NCI-H1048 (cell line): ENCODE data around the gene SLC30A2.
A peak's percentile ranks its signal among the peaks of the same experiment; 100 is the strongest.

ENCODE experiments used
- DNase-seq: peaks from one replicate; lab custom pipeline; 2025; lab: John Stamatoyannopoulos, UW

Gene SLC30A2

DNA sequence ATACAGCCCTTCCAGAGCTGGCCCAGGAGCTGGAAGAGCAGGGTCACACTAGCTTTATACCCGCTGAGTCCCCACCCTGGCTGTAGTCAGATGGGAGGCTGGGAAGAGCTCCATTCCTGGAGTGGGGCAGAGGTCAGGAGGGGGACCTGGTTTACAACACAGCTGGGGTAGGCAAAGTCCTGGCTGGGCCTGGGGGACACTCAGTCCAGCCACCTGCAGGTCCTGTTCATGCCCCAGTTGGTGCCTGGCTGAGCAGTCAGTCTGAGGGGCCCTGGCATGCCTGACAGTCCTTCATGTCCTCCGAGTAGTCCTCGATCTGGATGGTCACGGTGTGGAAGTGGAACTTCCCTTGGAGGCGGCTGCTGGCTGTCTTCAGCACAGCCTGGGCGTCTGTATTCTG is 7.0 kb downstream of the SLC30A2 start:
- DNase-seq: no peak

DNA sequence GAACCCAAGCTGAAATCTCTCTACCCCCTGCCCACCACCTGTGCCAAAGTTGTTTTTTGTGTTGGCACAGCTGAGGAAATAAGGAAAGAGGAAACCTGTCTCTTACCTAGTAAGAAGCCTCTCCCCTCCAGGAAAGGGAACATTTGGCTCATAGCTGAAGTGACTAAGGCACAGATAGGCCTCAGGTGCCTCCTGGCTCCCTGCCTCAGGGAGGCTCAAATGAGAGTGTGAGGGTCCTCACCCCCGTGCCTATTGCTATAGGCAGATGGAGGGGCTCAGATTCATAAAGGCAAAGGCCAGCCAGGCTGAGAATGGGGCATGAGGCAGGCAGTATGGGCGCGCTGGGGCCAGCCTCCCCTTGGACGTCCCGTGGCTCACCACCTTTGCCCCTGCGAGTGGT is 7.4 kb downstream of the SLC30A2 start:
- no peak for DNase-seq

DNA sequence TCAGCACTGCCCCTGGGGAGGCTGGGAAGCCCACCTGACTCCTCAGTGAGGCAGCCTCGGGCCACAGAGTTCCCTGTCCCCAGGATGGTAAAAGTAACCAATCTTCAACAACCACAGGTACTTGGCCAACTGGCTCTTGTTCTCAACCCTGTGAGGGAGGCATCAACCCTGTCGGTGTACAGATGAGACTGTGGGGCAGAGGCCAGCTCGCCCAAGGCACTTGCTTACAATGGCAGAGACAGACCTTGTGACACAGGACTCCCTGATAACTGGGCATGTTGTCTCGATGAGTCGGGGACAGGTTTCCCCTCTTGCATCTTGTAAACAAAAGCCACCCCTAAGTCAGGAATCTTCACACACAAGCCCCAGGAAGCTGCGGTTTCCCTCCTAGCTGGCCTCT is 8.0 kb downstream of the SLC30A2 start:
- no peak for DNase-seq

DNA sequence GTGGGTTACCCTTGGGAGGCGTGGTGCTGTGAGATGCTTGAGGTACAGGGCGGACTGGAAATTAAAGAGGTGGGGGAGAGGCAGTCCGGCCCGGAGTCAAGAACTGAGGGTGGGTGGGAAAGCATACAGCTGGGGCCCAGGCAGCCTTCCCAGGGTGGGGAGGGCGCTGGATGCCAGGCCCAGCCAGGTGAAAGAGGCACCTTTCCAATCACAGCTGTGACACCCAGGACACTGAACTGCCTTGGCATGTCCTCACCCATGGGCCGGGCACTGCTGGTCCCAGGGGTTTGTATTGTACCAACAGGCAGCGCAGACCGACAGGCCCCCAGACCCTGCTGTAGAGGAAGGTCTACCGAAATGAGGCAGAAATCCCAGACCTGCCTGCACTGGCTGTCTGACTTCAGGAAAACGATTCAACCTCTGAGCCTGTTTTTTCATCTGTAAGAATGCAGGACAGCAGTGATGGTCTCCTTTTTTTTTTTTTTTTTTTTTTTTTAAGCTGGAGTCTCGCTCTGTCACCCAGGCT is 9.1 kb downstream of the SLC30A2 start:
- no peak for DNase-seq

DNA sequence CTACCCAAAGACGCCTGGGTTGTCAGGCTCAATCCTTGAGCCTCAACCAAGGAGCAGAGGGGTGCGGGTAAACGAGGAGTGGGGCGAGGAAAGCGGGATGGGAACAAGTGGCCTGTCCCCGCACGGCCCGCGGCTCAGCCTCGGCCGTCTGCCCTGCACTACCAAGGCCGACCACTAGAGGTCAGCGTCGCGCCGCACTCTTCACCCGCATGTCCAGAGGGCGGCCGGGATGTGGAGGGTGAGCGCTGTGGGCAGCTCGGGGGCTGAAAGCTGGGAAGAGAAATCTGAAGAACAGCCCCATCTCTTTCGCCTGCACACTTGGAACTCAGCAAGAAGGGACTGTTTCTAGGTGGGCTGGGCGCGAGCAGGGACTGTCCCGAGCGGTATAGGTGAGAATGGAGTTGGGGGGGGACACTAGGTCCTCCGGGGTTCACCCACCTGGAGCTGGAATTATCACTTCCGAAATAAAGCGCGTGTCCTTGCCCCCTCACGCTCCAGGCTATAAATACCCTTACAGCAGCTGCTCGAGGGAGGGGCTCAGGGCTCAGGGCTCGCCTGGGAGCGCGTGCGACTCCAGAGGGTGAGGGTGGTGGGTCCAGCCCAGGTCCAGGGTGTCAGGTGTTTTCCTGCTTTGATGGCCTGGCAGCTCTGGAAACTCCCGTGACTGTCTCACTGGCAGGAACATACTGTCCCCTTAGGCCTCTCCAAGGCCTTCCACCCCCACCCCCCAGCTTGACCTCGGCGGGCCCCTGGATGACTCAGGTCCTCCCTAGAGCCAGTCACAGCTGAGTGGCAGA is 9.8 kb downstream of the SLC30A2 start:
- DNase-seq: peak; percentile 31

DNA sequence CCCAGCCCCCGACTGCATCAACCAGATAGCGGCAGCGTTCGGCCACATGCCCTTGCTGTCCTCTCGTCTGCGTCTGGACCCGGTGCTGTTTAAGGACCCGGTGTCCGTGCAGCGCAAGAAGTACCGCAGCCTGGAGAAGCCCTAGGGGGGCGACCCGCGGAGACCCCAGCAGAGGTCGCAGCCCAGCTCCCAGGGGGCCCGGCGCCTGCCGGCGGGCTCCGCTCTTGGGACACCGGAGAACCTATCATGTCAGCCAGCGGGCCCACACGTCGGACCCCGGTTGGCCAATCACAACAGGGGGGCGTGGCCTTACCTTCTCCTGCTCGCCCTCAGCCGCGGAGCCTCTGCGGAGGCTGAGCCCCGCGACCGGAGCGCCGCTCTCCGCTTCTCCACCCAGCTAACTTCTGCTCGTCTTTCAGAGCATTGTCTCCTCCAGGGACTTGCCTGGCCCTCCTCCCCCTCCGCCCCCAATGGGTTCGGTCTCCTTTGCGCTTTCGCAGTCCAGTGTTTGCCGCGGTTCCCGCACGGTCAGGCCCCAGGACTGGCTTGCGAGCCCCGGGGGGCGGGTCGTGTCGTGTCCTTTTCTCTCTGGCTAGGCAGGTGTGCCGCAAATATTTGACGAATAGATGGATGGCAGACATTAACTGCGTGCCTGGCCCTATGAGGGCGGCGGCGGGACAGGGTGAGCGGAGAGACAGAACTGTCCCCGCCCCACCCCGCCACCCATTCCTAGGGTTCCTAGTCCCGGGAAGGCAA is 10.5 kb downstream of the SLC30A2 start:
- DNase-seq: peak; percentile 90

DNA sequence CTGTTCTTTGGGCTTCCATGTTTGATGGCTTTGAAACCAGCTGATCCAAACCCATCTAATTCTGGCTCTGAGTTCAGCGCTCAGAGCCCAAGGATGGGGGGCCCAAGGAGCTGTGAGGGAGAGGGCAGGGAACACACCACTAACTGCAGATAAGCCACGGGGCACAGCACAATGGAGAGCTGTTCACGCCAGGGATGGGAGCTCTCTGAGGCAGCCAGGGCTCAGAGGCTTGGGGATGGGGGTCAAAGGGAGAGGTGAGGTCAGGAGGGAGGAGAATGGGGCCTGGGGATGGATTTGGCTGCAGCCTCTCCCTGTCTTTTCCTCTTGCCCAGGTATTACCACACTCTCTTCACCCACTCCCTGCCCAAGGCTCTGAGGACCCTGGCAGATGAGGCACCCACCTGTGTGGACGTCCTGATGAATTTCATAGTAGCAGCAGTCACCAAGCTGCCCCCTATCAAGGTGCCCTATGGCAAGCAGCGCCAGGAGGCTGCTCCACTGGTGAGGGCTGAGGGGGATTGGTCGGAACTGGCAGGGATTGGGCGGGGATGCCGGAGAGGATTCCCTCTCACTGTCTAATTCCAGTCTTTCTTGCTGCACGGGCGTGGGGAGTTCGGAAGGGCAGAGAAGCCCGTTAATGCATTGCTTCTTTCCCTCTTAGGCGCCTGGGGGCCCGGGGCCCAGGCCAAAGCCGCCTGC is 11.3 kb downstream of the SLC30A2 start:
- DNase-seq: no peak

DNA sequence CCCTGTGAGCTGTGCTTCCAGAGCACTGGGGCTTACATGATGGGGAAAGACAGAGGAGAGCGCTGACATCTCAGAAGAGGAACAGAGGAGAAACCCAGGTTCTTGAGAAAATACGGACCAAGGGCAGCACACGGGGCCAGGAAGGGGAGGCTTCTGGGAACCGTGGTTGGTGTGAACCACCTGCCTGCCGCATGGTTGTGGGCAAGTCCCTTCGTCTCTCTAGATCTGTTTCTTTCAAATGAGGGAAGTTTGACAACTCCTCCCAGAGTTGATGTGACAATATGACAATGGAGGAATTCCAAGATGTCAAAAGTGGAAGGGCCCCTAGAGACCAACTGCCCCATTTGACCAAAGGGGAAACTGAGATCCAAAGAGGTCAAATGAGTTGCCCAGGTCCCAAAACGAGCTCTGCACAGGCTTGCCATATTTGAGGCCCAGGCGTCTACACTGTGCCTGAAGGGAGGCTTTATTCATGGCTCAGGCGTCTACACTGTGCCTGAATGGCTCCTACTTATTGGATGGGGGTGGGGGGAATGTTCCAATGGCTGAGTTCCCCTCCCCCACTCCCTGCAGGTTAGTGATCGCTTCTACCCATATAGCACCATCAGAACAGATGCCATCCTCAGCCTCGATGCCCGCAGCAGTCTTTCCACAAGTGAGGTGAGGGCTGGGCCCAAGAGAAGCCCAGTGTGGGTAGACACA is 13.1 kb downstream of the SLC30A2 start:
- DNase-seq: no peak

DNA sequence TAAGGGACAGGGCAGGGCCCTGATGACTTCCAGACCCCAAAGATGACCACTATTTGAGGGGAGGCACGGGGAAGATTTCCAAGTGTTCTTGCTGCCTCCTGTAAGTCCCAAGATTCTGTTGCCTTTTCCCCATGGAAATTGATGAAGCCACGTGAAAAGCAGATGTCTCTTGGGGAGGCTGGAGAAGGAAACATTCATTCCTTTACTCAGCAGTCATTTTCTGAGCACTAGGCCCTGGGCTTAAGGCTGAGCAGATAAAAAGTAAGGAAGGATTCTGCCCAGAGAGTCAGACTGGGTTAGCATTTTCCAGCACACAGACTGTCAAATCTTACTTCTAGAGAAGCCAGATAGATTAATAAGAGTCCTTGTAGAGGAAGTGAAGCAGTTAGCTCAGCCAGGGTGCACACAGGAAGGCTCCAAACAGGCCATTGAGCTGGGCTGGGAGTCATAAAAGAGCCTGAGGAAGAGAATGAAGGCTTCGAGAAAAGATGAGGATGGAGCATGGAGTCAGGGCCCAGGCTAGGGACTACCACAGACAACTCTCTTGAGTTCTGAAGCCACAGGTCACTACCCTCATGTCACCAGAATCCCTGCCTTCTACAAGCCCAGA is 14.2 kb downstream of the SLC30A2 start:
- no peak for DNase-seq

DNA sequence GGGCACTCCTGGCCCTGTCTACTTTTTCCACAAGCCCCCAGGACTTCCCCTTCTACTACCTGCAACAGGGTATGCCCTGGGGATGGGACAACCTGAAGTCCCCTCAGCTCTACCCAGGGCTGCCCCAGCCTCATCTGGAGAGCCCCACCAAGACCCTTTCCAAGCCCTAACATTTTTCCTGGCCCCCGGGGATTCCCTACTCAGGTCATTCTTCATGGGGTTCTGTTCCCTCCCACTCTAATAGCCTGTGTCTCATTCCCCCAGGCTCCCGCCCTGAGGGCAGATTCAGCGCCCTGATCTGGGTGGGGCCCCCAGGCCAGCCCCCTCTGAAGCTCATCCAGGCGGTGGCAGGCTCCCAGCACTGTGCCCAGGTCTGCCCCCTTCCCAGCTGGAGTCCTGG is 14.7 kb downstream of the SLC30A2 start:
- no peak for DNase-seq

DNA sequence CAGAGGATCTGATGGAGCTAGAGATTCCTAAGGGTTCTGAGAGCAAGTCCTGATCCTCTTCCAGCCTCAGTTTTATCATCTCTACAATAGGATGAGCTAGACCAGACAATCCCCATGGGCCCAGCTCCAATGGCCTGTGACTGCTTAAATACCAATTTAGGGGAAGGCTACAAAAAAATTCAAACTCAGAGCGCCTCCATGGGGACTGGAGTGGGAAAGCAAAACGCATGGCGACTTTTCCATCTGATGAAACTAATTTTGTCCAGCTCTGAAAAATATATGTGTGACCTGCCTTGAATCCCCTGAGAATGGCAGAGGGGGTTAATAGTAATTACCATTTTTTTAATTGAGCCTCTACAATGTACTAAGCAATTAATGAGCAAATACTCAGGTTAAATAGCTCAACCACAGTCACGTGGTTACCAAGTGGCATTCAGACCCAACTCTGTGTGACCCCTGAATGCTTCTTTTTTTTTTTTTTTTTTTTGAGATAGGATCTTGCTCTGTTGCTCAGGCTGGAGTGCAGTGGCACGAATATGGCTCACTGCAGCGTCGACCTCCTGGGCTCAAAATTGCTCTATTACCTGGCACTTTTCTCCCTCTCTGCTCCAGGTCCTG is 15.9 kb downstream of the SLC30A2 start:
- DNase-seq: no peak

DNA sequence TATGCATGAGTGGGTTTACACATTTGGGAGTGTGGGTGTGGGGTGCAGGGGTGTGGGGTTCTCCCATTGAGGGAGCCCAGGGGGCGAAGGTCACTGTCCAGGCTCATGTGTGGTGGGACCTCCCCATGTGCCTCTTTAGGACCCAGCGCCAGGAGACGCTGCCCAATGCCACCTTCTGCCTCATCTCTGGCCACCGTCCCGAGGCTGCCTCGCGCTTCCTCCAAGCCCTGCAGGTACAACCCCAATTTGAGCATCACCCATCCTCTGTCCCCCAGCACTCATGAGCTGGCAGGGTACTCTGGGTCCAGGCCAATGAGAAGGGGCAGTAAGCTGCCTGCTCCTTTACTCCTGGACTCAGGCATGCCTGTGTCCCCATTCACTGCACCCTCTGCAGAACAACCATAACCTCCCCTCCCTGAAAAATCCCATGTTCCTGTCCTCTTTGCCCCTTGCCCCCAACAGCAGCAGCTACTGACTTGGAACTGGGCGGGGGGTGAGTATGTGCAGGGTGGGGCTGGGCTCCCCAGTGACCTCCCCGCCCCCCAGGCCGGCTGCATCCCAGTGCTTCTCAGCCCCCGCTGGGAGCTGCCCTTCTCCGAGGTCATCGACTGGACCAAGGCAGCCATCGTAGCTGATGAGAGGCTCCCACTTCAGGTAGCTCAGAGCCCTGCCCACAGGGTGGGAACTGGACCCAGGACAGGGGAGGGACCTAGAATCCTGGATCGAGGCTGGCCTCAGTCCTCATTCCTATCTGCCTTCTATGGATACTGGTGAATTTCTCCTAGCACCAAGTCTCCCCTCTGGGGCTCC is 16.7 kb downstream of the SLC30A2 start:
- no peak for DNase-seq

DNA sequence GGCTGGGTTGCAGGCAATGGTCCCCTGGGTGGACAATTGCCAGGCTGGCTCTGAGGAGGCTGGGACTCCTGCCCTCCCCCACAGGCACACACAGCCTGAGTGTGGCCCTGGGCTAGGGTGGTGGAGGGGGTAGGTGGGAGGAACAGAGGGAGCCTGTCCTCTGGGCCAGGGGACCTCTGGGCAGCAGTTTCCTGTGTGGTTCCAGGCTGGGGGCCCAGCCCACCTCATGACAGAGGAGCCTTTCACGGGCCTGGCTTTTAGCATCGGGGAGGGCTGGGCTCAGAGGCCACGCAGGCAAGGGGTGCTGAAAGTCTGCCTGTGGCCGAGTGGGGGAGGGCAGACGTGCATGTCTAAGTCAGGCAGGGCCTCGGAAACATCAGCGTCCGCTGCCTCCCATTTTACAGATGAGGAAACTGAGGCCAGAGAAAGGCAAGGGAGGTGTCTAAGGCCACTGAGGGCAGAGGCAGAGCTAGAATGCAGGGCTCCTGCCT is 17.4 kb downstream of the SLC30A2 start:
- DNase-seq: no peak

DNA sequence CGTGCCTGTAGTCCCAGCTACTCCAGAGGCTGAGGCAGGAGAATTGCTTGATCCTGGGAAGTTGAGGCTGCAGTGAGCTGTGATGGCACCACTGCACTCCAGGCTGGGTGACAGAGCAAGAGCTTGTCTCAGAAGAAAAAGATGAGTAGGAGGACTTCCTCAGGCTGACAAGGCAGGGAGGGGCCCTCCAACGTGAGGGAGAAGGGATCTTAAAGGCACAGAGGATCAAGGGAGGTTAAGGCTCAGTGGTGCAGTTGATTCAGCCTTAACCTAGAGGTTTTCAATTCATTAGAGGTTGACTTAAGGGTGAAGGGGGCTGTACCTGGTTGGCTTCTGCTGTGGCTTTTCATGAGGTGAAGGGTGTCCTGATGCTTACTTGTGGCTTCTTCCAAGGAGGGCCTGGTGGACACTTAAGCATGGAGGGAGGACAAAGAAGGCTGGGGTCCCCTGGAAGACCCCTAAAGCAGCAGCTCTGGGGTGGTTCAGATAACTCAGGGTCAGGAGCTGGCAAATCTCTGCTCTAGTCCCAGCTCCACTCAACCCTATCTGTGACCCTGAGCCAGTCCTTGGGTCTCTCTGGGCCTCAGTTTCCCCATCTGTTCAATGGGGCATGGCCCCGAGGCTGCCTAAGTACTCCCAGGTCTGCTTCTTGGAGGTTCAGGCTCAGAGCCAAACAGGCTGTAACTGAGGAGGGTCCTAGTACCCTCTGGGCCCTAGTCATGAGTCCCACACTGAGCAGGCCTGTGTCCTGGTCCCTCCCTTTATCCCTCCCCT is 18.0 kb downstream of the SLC30A2 start:
- no peak for DNase-seq

DNA sequence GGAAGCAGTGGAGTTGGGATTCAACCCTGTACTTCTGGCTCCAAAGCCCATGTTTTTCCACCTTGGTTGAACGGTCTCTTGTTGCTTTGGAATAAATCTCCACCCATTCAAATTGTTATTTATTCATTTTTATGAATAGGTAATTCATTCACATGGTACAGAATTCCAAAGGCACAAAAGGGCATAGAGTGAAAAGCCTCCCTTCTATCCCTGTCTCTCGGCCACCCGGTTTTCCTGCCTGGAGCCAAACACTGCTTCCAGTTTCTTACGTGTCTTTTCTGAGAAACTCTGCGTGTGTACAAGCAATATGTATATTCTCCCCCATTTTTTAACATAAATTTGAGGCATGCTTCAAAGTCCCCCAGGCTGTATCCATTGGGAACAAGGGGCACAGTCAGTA is 20.4 kb downstream of the SLC30A2 start:
- DNase-seq: no peak

DNA sequence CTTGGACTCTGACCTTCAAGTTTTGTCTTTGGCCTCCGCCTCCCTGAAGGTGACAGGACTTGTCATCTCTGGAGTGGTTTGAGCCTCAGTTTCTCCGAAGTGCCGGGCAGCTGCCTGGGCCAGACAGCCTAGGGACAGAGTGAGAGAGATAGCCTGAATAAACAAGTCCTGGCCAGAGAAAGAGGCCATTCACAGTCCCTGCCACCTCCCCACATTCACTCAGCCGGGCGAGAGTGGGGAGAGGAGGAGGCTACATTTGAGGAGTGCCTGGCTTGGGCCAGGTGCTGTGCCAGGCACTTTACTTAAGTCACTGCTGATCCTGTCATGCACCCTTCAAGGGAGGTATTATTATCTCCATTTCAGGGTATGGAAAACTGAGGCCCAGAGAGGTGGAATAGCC is 20.9 kb downstream of the SLC30A2 start:
- no peak for DNase-seq

DNA sequence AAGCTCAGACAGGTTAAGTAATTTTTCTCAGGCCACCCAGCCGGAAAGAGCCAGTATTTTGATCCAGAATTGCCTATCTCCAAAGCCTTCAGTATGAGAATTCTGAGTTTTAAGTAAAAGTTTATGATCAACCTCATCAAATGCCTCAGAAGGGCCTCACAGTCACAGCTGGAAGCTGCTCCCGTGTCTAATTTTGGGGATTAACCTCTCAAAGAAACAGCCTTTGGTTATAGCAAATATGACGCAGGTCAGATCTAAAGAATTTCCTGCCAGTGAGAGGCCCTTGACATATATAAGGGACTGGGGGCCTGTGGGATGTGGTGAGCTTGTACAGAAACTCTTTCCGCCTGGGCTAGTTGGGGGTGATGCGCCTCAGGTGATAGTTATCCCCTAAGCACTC is 22.1 kb downstream of the SLC30A2 start:
- no peak for DNase-seq

DNA sequence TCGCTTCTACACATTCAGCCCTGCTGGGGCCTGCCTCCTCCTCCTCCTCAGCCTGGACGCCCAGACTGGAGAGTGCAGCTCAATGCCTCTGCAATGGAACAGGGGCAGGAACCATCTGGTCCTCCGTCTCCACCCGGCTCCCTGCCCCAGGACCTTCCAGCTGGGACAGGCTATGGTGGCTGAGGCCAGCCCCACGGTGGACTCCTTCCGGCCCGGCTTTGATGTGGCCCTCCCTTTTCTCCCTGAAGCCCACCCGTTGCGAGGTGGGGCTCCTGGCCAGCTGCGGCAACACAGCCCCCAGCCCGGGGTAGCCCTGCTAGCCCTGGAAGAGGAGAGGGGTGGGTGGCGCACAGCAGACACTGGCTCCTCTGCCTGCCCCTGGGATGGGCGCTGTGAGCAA is 22.9 kb downstream of the SLC30A2 start:
- no peak for DNase-seq

DNA sequence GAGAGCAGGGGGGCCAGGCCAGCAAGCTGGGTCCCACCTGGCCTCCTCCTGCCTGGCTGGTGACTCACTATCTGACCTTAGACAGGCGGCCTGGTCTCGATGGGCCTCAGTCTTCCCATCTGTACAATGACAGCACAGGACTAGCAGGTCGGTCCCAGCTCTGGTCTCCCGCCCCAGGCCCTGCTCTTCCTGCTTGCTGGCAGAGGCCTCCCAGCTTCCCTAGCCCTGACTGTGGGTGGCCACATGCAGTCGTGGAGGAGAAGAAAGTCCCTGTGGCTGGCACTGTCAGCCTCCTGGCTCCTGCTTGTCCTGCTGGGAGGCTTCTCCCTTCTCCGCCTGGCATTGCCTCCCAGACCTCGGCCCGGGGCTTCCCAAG is 23.5 kb downstream of the SLC30A2 start:
- no peak for DNase-seq
